GM21529 (cell line): Measurements from ENCODE around the gene MORF4L1.
"Not testable (repeated sequence)": the region's sequence is repeated elsewhere in the genome, so short reads cannot be mapped to it uniquely, and the experiment has no call there.

Experiments used
- ATAC-seq: cut with Tn5 transposase; IDR thresholded peaks from one replicate; pipeline ENCODE4 v1.9.1; 2021; ENCODE audit not compliant: unreplicated experiment

The MORF4L1 gene

GRCh38 chr15:78855746-78856145, 16.9 kb upstream of the MORF4L1 start:
- ATAC-seq = no peak

- peak; percentile 76 for ATAC-seq
Measured at GRCh38 chr15:78859971-78860719, 12.5 kb upstream of the MORF4L1 start.

GRCh38 chr15:78865585-78865984, 7.1 kb upstream of the MORF4L1 start:
- not testable (repeated sequence) for ATAC-seq

GRCh38 chr15:78866031-78866430, 6.7 kb upstream of the MORF4L1 start:
- ATAC-seq = not testable (repeated sequence)

- no peak for ATAC-seq
Measured at GRCh38 chr15:78866803-78867202, 5.9 kb upstream of the MORF4L1 start.

GRCh38 chr15:78868366-78868765, 4.3 kb upstream of the MORF4L1 start:
- ATAC-seq = no peak

- not testable (repeated sequence) for ATAC-seq
Measured at GRCh38 chr15:78871483-78872127, 1.1 kb upstream of the MORF4L1 start.

DNA sequence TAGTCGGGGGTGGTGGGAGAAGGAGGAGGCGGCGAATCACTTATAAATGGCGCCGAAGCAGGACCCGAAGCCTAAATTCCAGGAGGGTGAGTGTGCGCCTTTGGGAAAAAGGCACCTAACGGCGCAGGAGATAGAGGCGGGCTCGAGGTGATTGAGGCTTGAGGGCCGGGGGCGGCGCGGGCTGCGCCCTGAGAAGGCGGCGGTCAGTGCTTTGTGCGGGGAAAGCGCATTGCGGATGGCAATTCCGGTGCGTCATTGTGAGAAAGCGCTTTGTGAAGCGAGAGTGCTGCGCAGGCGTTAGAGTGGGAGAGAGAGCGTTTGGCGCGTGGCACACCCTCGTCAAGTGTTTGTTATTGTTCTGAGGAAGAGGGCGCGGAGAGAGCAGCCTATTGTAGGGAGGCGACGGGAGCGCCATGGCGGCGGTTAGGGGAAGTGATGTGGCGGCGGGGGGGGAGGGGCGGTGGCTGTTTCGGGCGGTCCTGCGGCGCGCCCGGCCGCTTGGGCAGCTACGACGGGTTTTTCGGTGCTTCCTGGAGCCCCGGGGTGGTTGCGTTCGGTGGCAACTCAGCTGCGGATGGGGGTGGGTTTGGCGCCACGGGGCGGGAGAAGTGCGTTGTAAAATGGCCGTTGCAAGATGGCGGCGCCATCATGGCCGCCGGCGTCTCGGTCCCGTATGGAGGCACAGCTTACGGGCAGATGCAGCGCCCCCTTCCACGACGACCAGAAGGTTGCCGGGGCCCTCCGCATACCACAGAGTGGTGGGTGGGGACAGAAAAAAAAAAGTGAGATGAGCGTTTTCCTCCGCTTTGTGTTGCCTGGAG, 492 bp downstream of the MORF4L1 start:
- ATAC-seq = peak; percentile 69

DNA sequence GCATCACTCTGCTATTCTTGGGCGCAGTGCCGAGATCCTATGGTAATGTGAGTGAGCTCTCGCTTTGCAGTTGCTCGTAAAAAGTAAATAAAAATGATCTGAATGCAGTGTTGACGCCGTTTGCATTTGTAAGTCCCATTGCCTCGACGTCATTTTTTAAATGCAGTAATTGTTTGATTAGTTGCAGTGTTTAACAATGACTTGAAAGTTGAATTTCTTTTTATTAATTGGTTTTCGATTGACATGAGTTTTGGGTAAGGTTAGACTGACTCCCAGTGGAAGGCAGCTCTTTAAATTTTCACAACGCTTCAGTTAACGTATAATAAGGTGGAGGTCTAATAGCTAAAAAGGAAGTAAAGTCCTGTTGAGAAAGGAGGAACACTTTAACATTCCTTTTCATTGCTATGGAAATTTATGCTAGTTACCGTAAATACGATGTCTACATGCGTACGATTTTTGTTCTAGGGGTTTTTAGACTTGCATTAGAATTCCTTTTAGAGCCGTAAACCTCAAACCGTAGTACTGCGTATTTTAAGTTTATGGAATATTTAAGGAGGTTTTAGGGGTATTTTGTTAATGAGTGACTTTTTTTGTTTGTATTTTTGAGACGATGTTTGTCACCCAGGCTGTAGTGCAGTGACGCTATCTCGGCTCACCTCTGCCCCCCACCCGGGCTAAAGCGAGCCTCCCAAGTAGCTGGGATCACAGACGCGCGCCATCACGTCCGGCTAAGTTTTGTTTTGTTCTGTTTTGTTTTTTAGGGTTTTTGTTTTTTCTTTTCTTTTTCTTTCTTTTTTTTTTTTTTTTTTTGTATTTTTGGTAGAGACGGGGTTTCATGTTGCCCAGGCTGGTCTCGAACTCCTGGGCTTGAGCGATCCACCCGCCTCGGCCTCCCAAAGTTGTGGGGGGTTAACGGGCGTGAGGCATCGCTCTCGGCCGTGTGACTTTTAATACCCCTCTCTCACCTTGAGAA, 1.4 kb downstream of the MORF4L1 start:
- ATAC-seq = no peak

- ATAC-seq = no peak
Measured at GRCh38 chr15:78875107-78875914, 2.6 kb downstream of the MORF4L1 start.

DNA sequence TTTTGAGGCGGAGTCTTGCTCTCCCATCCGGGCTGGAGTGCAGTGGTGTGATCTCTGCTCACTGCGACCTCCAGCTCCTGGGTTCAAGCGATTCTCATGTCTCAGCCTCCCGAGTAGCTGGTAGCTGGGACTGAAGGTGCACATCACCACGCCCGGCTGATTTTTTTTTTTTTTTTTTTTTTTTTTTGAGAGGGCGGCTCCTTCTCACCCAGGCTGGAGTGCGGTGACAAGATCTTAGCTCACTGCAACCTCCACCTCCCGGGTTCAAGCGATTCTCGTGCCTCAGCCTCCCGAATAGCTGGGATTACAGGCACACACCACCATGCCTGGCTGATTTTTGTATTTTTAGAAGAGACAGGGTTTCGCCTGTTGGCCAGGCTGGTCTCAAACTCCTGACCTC, 4.3 kb downstream of the MORF4L1 start:
- not testable (repeated sequence) for ATAC-seq

DNA sequence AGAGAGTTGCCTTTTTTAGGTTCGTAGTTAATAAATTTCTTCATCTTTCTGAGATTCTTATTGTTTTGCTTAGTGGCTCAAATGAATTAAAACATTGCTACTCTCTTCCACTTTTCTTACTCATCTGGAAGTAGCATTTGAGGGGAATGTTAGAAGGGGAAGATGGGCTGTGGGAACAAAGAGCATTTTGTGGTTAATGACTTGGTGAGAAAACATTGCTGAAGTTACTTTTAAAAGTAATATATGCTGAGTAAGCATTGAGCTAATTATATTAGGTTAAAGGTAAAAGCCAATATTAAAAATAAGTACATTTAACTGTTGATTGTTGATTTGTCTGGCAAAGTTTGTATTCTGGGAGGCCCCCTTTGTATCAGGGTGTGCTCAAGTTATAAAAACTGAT, 5.7 kb downstream of the MORF4L1 start:
- ATAC-seq = no peak

GRCh38 chr15:78879517-78880241, 7.0 kb downstream of the MORF4L1 start:
- ATAC-seq = no peak

DNA sequence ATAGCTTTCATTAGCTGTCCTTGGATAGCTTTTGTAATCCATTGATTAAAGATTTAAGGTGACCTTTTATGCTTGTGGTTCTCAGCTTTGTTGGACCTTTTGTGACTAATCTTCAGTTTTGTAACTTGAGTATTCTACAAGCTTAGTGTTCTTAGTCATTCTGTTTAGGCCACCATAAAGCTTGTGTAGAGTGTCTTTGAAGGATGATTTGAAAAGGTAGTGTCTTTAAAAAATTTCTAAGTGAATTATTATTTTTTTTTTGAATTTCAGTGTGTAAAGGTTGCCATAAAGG, 7.5 kb downstream of the MORF4L1 start:
- no peak for ATAC-seq

DNA sequence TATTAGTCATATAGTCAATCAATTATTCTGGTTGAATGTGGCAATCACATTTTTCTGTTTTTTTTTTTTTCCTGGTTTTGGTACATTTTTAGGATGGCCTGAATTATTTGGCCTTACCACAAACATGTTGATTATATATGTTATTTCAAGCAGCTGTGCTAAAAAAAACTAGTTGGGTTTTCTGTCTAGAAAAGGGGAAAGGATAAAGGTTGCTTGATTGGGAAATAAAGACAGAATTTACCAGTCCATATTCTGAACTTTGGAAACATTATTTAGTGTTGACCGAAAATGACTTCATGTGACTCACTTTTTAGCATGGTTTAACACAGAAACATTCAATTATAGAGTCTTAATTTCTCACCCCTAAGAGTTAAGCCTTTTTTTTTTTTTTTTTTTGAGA, 8.1 kb downstream of the MORF4L1 start:
- ATAC-seq = no peak

DNA sequence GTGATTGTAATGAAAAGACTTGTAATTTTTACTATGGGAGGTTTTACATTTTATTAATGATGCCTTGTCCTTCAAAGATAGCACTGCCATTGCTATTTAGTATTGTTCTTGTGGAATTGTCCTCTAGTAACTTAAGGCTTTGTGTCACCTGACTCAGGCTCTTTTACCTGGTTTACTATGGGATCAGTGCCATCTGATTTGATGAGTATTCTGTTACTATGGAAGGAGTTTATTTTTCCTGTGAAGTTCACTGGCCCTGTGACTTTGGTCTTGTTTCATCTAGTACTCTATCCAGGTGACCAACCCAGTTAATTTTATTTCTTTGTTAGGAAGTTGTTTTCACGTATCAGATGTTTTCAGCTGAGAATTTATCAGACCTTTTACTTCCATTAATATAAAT, 9.0 kb downstream of the MORF4L1 start:
- ATAC-seq = no peak

GRCh38 chr15:78889000-78889399, 16.3 kb downstream of the MORF4L1 start:
- no peak for ATAC-seq

GRCh38 chr15:78893538-78893937, 20.8 kb downstream of the MORF4L1 start:
- no peak for ATAC-seq

DNA sequence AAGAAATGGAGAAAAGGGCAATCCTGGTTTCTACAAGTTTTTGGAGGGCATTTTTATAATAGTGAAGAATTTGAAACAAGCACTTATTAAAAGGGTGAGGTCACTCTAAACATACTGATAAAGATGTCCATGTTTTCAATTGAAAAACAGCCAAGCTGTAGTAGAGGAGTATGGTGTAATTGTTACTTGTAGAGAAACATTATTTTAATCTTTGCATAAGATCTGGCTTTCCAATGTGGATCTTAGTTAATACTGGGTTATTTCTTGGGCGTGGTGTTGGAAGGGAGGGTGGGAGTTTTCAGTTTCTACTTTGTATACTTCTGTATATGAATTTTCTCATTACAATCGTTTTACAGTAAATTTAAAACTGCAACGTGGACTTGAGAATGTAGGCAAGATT, 22.8 kb downstream of the MORF4L1 start:
- ATAC-seq = no peak
